NCI-H1092 treated with DMSO at 0.1 percent for 48 hours (cell line): ENCODE results near the gene PPP2R1A.
"Not testable (repeated sequence)": the region's sequence is repeated elsewhere in the genome, so short reads cannot be mapped to it uniquely, and the experiment has no call there.

Experiments used
- DNase-seq: peaks from one replicate; lab custom pipeline; 2025; lab: John Stamatoyannopoulos, UW

PPP2R1A gene

DNA sequence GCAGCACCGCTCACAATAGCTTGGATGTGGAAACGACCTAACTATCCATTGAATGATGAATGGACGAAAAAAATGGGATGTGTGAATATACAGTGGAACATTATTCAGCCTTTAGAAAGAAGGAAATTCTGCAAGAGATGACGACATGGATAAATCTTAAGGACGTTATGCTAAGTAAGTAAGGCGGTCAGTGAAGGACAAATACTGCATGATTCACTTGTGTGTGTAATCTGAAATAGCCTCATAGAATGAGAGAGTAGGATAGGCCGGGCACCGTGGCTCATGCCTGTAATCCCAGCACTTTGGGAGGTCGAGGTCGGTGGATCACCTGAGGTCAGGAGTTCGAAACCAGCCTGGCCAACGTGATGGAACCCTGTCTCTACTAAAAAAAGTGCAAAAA is 54.2 kb downstream of the PPP2R1A start:
- no peak for DNase-seq

DNA sequence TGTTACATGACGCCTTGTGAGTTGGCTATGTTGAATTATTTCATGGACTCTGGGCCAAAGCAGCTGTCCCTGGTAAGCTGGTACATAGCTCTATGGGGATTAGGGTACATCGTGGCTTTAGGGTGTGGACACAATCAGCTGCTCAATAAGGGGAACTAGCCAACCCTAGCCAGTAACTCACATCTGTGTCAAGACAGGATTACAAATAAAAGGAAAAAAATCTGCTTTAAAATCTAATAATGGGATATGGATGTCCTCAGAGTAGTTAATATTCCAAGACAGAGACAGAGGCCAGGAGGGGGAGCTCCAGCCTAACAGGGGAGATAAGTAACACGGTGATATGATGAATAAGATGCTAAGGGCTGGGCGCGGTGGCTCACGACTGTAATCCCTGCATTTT is 58.4 kb downstream of the PPP2R1A start:
- peak; percentile 13 for DNase-seq

DNA sequence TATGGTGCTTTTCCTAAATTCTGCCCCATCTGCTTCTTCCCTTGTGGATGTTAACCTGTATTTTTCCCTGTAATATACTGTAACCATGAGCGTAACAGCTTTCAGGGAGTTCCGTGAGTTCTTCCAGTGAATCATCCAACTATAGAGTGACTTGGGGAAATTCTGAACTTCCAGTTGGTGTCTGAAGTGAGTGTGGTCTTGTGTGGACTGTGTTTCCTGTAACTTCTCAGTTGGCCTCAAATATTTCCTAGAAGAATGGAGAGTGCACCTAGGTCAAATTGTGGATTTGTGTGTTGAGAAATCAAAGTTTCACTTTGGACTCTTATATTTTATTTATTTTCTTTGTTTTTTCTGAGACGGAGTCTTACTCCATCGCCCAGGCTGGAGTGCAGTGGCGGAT is 68.6 kb downstream of the PPP2R1A start:
- DNase-seq, result no peak

DNA sequence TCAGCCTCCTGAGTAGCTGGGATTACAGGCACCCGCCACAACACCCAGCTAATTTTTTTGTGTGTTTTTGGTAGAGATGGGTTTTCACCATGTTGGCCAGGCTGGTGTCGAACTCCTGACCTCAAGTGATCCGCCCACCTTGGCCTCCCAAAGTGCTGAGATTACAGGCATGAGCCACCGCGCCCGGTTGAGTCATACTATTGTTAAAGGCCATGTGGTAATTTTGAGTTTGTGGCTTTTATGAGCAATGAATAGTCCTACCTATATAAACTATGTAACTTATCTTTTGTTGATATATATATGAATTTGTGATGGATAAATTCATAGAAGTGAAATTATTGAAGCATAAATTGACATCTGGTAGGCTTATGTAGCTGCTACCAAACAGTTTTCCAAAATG is 75.7 kb downstream of the PPP2R1A start:
- DNase-seq, result not testable (repeated sequence)

DNA sequence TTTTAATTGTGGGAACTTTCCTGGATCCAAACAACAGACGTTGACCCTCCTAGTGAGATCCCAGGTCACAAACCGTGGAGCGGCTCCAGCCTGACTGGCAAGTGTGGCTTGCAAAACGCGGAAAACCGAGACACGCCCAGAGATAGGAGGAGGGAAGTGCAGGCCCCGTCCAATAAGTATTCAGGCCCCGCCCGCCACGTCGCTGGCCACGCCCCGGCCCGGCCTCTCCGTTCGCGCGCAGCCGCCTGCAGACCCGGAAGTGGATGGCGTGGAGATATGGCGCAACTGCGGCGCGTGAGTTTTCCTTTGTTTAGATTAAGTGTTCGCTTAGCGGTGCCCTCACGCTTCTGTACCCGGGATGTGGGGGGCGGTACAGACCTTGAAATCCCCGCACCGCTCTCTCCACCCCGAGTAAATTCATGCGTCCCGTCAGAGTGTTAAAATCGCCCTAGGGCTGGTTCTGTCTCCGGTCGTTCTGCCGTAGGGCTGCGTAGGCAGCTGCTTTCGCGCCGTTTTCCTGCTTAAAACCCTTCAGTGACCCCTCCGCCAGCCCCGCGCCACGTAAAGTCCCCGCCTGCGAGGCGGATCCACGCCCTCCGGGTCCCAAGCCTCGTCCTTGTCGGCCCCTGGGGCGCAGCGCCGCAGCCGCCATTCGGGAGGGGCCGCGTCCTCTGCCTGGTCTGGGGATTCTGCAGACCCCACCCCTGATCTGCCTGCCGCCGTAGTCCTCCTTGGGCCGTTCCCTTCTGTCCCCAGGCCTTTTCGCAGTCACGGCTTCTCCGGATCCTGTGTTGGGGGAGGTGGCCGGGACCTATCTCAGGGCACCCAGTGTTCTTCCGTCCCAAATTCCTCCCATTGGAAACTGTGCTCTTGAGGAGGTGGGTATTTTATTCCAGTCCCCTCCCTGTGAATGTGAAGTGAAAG is 79.7 kb downstream of the PPP2R1A start, which contains the start of gene ZNF766:
Gene ZNF766, plus strand, starts transcription at position 250 of the 924 bp plus-strand sequence. Its CDS starts 27 bp downstream, at position 277.
- peak; percentile 91 for DNase-seq

DNA sequence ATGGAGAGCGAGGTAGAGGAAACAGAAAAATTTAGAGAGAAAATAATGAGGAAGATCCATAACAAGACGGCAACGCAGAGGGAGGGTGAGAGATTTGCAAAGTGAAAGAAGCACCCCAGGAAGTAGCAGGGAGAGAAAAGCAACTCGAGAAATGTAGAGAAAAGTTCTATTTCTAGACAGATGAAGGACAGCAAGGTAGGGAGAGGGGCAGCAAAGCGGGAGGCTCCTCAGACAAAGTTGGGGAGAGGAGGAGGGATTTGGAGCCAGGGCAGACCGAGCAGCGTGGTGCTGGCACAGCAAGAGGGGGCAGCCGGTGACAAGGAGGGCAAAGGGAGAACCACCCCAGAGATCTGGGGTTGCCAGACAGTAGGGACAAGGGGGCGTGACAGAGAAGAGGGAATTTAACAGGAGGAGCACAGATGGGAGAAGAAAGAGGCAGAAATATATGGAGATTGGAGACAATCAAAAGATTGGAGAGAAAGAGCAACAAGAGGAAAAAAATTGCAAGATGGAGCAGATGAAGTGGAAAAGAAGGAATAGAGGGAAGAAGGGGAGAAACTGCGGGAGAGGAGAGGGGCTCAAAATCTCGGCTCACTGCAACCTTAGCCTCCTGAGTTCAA is 80.5 kb downstream of the PPP2R1A start:
- no peak for DNase-seq

DNA sequence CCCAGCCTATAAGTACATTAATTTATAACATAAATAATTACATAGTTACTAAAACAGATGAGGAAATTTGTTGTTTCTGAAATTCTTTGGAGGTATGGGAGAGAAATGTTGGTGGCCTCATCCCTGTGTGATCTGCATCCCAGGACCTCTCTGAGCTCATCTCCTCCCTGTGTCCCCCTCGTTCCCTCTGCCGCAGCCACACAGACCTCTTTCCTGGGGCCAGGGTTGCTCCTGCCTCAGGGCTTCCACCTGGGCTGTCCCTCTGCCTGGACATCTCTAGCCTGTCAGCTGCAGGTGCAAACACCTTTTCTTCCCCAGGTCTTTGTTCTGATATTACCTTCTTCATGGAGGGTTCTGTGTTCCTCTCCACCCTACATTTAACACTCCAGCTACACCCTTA is 83.4 kb downstream of the PPP2R1A start:
- DNase-seq, result no peak

DNA sequence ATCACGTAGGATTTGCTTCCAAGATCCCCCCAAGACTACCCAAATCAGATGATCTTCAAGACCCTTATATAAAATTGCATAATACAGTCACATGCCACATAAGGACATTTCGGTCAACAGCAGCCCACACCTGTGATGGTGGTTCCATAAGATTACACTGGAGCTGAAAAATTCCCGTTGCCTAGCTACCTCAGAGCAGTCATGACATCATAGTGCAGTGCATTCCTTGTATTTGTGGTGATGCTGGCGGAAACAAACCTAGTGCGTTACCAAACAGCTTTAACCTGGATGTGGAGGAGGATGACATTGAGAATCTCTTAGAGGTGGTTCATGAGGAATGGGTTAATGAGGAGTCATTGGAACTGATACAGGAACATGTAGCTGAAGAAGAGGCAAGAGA is 84.3 kb downstream of the PPP2R1A start:
- DNase-seq, result no peak

DNA sequence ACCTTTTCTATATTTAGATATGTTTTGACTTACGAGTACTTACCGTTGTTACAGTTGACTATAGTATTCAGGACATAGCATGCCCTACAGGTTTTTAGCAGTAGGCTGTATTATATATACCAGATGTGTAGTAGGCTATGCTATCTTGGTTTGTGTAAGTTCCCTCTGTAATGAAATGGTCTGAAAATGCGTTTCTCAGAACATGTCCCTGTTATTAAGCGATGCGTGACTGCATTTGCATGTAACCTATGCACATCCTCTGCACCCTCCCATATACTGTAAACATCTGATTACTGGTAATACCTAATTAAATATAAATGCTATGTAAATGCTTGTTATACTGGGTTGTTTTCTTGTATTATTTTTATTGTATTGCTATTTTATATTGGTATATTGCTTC is 86.1 kb downstream of the PPP2R1A start:
- no peak for DNase-seq

DNA sequence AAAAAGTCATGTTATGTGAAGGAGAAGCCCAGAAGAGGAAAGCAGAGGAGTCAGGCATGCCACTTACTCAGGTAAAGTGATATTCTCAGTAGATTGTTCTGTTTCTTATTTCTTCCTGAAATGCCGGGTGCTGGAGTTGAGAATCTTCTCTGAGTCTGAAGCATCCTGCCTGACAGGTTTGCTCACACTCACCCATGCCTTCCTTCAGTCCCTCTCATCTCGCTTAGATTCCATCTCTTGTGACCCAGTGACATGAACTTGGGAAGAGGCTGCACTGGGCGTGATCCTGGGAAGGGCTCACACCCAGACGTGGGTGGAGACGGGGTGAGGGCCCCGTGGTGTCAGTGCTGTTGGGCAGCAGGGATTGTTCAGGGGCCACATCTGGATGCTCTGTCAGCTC is 87.6 kb downstream of the PPP2R1A start:
- DNase-seq, result no peak
